WTC11 (cell line): ENCODE data around the gene C13orf46.

Source experiments
- CREB1 ChIP-seq: sonication (generic); formaldehyde crosslinking; IDR thresholded peaks from 2 replicates; pipeline ENCODE4 v1.8.0; 2023; ENCODE audit warnings: mild to moderate bottlenecking, missing genetic modification reagents
- CREM ChIP-seq: sonication (generic); formaldehyde crosslinking; IDR thresholded peaks from 2 replicates; pipeline ENCODE4 v1.8.1; 2022; ENCODE audit warnings: mild to moderate bottlenecking, missing genetic modification reagents, moderate library complexity
- FOXJ3 ChIP-seq: sonication (generic); formaldehyde crosslinking; IDR thresholded peaks from 2 replicates; pipeline ENCODE4 v1.9.0; 2021; ENCODE audit warnings: missing genetic modification reagents, mild to moderate bottlenecking, borderline replicate concordance
- JUN ChIP-seq: sonication (generic); formaldehyde crosslinking; IDR thresholded peaks from 2 replicates; pipeline ENCODE4 v1.8.0; 2023; ENCODE audit warnings: mild to moderate bottlenecking, missing genetic modification reagents
- NR1H2 ChIP-seq: sonication (generic); formaldehyde crosslinking; IDR thresholded peaks from 2 replicates; pipeline ENCODE4 v1.9.0; 2021; ENCODE audit warnings: mild to moderate bottlenecking, moderate library complexity, missing genetic modification reagents
- ZNF317 ChIP-seq: sonication (generic); formaldehyde crosslinking; IDR thresholded peaks from 2 replicates; pipeline ENCODE4 v1.8.1; 2023; ENCODE audit warnings: low read depth, mild to moderate bottlenecking, moderate library complexity, missing genetic modification reagents, borderline replicate concordance
- TF ChIP-seq, protein P1 (sequence below): sonication (generic); formaldehyde crosslinking; IDR thresholded peaks from 2 replicates; pipeline ENCODE4 v1.8.0; 2022; ENCODE audit warnings: mild to moderate bottlenecking, missing genetic modification reagents
- TF ChIP-seq, protein P2 (sequence below): fragments of 200-600 bp; IDR thresholded peaks from 2 replicates; pipeline ENCODE4 v1.8.0; 2022; ENCODE audit warnings: antibody characterized with exemption
- TF ChIP-seq, protein P3 (sequence below): sonication (generic); formaldehyde crosslinking; IDR thresholded peaks from 2 replicates; pipeline ENCODE4 v1.8.0; 2023; ENCODE audit warnings: missing genetic modification reagents

DNA sequence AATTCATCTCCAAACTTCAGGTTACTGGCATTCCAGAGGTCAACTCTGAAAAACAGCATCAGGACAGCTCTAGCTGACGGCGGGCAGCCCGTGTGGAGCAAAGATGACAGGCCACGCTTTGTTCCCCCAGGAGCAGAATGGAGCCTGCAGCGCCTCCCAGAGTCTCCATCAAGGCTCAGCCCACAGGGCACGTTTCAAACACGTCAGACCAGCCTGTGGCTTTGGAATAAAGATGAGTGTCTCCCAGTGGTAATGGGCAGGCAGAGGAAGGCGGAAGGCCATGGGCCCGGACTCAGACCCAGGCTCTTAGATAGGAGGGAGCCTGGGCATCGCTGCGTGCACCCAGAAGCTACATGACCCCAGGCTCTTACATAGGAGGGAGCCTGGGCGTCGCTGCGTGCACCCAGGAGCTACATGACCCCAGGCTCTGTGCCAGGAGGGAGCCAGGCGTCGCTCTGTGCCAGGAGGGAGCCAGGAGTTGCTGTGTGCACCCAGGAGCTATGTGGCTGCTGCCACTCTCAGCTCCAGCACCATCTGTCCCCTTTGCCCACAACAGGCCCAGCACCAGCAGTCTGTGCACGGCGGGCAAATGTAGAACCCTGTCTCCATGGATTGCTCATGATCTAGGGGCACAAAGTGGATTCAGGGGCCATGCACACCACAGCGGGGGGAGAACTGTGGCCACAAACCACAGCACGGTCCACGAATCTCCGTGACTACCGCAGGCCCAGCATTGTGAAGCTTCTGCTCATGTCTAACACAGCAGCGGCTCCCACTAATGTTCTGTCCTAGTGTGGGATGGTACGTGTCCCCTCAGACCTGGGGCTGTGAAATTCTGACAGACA is 47.8 kb upstream of the C13orf46 start:
- TF ChIP-seq FOXJ3 (CRISPR knock-in tag) (no peak), NR1H2 (CRISPR knock-in tag) (no peak), CREM (CRISPR knock-in tag) (no peak), ZNF317 (CRISPR knock-in tag) (no peak), CREB1 (CRISPR knock-in tag) (no peak), JUN (no peak)
- TF ChIP-seq, protein P1, sequence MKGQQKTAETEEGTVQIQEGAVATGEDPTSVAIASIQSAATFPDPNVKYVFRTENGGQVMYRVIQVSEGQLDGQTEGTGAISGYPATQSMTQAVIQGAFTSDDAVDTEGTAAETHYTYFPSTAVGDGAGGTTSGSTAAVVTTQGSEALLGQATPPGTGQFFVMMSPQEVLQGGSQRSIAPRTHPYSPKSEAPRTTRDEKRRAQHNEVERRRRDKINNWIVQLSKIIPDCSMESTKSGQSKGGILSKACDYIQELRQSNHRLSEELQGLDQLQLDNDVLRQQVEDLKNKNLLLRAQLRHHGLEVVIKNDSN (CRISPR knock-in tag) = no peak
- TF ChIP-seq, protein P2, sequence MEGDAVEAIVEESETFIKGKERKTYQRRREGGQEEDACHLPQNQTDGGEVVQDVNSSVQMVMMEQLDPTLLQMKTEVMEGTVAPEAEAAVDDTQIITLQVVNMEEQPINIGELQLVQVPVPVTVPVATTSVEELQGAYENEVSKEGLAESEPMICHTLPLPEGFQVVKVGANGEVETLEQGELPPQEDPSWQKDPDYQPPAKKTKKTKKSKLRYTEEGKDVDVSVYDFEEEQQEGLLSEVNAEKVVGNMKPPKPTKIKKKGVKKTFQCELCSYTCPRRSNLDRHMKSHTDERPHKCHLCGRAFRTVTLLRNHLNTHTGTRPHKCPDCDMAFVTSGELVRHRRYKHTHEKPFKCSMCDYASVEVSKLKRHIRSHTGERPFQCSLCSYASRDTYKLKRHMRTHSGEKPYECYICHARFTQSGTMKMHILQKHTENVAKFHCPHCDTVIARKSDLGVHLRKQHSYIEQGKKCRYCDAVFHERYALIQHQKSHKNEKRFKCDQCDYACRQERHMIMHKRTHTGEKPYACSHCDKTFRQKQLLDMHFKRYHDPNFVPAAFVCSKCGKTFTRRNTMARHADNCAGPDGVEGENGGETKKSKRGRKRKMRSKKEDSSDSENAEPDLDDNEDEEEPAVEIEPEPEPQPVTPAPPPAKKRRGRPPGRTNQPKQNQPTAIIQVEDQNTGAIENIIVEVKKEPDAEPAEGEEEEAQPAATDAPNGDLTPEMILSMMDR = no peak
- TF ChIP-seq, protein P3, sequence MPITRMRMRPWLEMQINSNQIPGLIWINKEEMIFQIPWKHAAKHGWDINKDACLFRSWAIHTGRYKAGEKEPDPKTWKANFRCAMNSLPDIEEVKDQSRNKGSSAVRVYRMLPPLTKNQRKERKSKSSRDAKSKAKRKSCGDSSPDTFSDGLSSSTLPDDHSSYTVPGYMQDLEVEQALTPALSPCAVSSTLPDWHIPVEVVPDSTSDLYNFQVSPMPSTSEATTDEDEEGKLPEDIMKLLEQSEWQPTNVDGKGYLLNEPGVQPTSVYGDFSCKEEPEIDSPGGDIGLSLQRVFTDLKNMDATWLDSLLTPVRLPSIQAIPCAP = no peak
